ENCODE results near the gene RPS15. TPM values are rescaled to one million over a fixed set of nuclear protein-coding genes. Genes with fewer than 3 reads are reported as not detected.

The RPS15 gene
- total RNA-seq, 1 donor from 2014 or later: 1,045 TPM

DNA sequence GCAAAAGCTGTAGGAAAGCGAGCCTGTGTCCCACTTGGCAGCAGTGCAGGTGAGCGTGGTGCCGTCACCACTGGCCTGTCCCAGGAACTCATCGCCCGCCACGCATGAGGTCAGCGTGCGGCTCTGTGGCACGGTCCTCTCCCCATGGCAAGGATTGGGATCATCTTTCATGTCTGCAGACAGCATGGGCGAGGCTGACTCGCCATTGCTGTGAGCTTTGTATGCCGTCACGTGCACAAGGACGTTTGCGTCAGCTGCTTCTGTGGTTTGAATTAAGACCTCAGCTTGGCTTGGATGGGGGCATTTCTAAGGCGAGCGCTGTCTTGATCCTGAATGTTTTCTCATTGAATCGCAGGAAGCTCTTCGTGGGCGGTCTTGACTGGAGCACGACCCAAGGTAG is 21.1 kb upstream of the RPS15 start:
- peaks cover 27% of the 10 kb centered on the region for H3K36me3 ChIP-seq (ENCODE audit: insufficient read depth, low read length)
- H4K20me1 ChIP-seq (ENCODE audit: insufficient read depth, low read length): peaks cover 94% of the 10 kb centered on the region
- Mint-ChIP-seq H3K36me3 (ENCODE audit: low read depth, unreplicated experiment) (peaks cover 6% of the 10 kb centered on the region), H3K27ac (ENCODE audit: unreplicated experiment) (peak overlapping the region; percentile 64), H3K27me3 (ENCODE audit: low read depth, unreplicated experiment) (no peaks in the 10 kb centered on the region), H3K4me1 (ENCODE audit: low read depth, unreplicated experiment) (peaks cover 36% of the 10 kb centered on the region), H3K9me3 (ENCODE audit: unreplicated experiment) (no peaks in the 10 kb centered on the region), H3K4me3 (ENCODE audit: unreplicated experiment) (no peak overlapping the region)
- H3K9ac ChIP-seq (ENCODE audit: low read length): peak overlapping the region; percentile 82
- DNase-seq (ENCODE audit: low read depth) (peak; percentile 87), FAIRE-seq (no peak)
- peak overlapping the region; percentile 82 for H3K4me2 ChIP-seq (ENCODE audit: low read length)
- H3K4me3 ChIP-seq (ENCODE audit: insufficient read depth, low read depth, low read length): no peak overlapping the region
- H2AFZ ChIP-seq (ENCODE audit: low read depth, low read length): no peak overlapping the region
- H3K27ac ChIP-seq (ENCODE audit: low read depth, low read length): peak overlapping the region; percentile 95
- H3K79me2 ChIP-seq (ENCODE audit: insufficient read depth, low read length): peaks cover 98% of the 10 kb centered on the region
- no peaks in the 10 kb centered on the region for H3K27me3 ChIP-seq (ENCODE audit: insufficient read depth, low read length)
- no peaks in the 10 kb centered on the region for H3K9me3 ChIP-seq (ENCODE audit: insufficient read depth, low read depth, low read length)
- TF ChIP-seq, protein P1, sequence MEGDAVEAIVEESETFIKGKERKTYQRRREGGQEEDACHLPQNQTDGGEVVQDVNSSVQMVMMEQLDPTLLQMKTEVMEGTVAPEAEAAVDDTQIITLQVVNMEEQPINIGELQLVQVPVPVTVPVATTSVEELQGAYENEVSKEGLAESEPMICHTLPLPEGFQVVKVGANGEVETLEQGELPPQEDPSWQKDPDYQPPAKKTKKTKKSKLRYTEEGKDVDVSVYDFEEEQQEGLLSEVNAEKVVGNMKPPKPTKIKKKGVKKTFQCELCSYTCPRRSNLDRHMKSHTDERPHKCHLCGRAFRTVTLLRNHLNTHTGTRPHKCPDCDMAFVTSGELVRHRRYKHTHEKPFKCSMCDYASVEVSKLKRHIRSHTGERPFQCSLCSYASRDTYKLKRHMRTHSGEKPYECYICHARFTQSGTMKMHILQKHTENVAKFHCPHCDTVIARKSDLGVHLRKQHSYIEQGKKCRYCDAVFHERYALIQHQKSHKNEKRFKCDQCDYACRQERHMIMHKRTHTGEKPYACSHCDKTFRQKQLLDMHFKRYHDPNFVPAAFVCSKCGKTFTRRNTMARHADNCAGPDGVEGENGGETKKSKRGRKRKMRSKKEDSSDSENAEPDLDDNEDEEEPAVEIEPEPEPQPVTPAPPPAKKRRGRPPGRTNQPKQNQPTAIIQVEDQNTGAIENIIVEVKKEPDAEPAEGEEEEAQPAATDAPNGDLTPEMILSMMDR (IDR thresholded peaks at IDR 0.05; ENCODE audit: insufficient read depth, low read depth, low read length): no peak
- no peak for TF ChIP-seq EZH2 (IDR thresholded peaks at IDR 0.05; ENCODE audit: insufficient read depth, low read length)
- peaks cover 46% of the 10 kb centered on the region for H3K4me1 ChIP-seq (ENCODE audit: insufficient read depth, low read length)

DNA sequence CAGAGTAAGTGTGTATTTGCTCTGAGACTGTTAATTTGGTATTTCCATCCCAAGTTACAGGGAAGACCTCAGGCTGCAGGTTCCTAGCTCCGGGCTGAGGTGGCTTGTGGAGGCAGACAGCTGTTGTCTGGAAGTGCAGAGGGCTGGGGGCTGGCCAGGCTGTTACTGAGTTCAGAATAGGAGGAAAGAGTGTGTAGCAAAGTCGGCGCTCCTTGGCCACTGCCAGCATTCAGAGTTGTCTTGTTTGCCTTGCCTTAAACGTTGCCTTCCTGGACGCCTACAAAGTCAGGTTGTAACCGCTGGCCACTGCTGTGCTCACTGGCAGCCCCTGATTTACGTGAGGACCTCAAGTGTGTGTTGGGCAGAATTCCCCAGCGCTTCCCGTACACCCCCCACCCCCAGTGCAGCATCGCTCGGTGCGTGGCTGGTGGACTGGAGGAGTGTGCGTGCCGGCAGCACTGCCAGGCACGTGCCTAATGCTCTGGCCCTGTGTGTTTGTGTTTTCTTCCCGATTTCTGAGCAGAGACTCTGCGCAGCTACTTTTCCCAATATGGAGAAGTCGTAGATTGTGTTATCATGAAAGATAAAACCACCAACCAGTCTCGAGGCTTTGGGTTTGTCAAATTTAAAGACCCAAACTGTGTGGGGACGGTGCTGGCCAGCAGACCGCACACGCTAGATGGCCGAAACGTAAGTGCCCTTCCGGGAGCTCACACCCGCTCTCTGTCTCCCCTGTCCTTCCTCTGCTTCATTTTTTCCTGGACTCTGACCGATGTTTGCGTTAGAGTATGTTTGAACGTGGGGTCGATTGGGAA is 20.3 kb upstream of the RPS15 start:
- DNase-seq (ENCODE audit: low read depth) (no peak), FAIRE-seq (no peak)
- Histone ChIP-seq H3K9me3 (ENCODE audit: insufficient read depth, low read depth, low read length) (no peaks in the 10 kb centered on the region), H3K4me2 (ENCODE audit: low read length) (peak overlapping the region; percentile 82), H3K4me1 (ENCODE audit: insufficient read depth, low read length) (peaks cover 38% of the 10 kb centered on the region), H3K79me2 (ENCODE audit: insufficient read depth, low read length) (peaks cover 98% of the 10 kb centered on the region), H3K9ac (ENCODE audit: low read length) (peak overlapping the region; percentile 82), H3K4me3 (ENCODE audit: insufficient read depth, low read depth, low read length) (no peak overlapping the region), H3K36me3 (ENCODE audit: insufficient read depth, low read length) (peaks cover 33% of the 10 kb centered on the region), H3K27ac (ENCODE audit: low read depth, low read length) (peak overlapping the region; percentile 95), H2AFZ (ENCODE audit: low read depth, low read length) (no peak overlapping the region), H4K20me1 (ENCODE audit: insufficient read depth, low read length) (peaks cover 94% of the 10 kb centered on the region), H3K27me3 (ENCODE audit: insufficient read depth, low read length) (no peaks in the 10 kb centered on the region)
- TF ChIP-seq EZH2 (IDR thresholded peaks at IDR 0.05; ENCODE audit: insufficient read depth, low read length): no peak
- TF ChIP-seq, protein P1 (IDR thresholded peaks at IDR 0.05; ENCODE audit: insufficient read depth, low read depth, low read length): no peak
- Mint-ChIP-seq H3K4me1 (ENCODE audit: low read depth, unreplicated experiment) (peaks cover 36% of the 10 kb centered on the region), H3K27ac (ENCODE audit: unreplicated experiment) (peak overlapping the region; percentile 50), H3K27me3 (ENCODE audit: low read depth, unreplicated experiment) (no peaks in the 10 kb centered on the region), H3K9me3 (ENCODE audit: unreplicated experiment) (no peaks in the 10 kb centered on the region), H3K36me3 (ENCODE audit: low read depth, unreplicated experiment) (peaks cover 6% of the 10 kb centered on the region), H3K4me3 (ENCODE audit: unreplicated experiment) (peak overlapping the region; percentile 0)

DNA sequence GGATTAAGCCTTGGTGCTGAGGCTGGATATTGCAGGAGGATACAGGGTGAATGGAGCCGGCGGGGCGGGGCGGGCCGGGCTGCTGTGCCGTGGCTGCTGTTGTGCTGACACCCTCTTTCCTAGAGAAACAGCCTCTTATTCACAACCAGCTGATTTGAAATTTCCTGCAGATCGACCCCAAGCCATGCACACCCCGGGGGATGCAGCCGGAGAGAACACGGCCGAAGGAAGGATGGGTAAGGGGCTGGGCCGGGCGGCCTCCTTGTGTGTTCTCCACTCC is 19.8 kb upstream of the RPS15 start:
- Mint-ChIP-seq H3K27me3 (ENCODE audit: low read depth, unreplicated experiment) (no peaks in the 10 kb centered on the region), H3K4me1 (ENCODE audit: low read depth, unreplicated experiment) (peaks cover 34% of the 10 kb centered on the region), H3K27ac (ENCODE audit: unreplicated experiment) (no peak overlapping the region), H3K4me3 (ENCODE audit: unreplicated experiment) (no peak overlapping the region), H3K36me3 (ENCODE audit: low read depth, unreplicated experiment) (peaks cover 6% of the 10 kb centered on the region), H3K9me3 (ENCODE audit: unreplicated experiment) (no peaks in the 10 kb centered on the region)
- no peak for TF ChIP-seq EZH2 (IDR thresholded peaks at IDR 0.05; ENCODE audit: insufficient read depth, low read length)
- H3K4me3 ChIP-seq (ENCODE audit: insufficient read depth, low read depth, low read length): no peak overlapping the region
- H3K79me2 ChIP-seq (ENCODE audit: insufficient read depth, low read length): peaks cover 98% of the 10 kb centered on the region
- no peak overlapping the region for H3K27ac ChIP-seq (ENCODE audit: low read depth, low read length)
- no peak for DNase-seq (ENCODE audit: low read depth)
- peak overlapping the region; percentile 82 for H3K9ac ChIP-seq (ENCODE audit: low read length)
- FAIRE-seq: no peak
- H3K4me2 ChIP-seq (ENCODE audit: low read length): no peak overlapping the region
- H3K36me3 ChIP-seq (ENCODE audit: insufficient read depth, low read length): peaks cover 29% of the 10 kb centered on the region
- peaks cover 94% of the 10 kb centered on the region for H4K20me1 ChIP-seq (ENCODE audit: insufficient read depth, low read length)
- H3K4me1 ChIP-seq (ENCODE audit: insufficient read depth, low read length): peaks cover 35% of the 10 kb centered on the region
- no peak overlapping the region for H2AFZ ChIP-seq (ENCODE audit: low read depth, low read length)
- H3K27me3 ChIP-seq (ENCODE audit: insufficient read depth, low read length): no peaks in the 10 kb centered on the region
- H3K9me3 ChIP-seq (ENCODE audit: insufficient read depth, low read depth, low read length): no peaks in the 10 kb centered on the region
